HEK293T (cell line): ENCODE measurements around the gene HOXB3.

Source experiments
- ARNT ChIP-seq: fragments of 450-650 bp; IDR thresholded peaks from 2 replicates; pipeline ENCODE4 v1.6.1; 2017; ENCODE audit warnings: mild to moderate bottlenecking
- BHLHE40 ChIP-seq: fragments of 450-650 bp; IDR thresholded peaks from 2 replicates; pipeline ENCODE4 v1.6.1; 2016; ENCODE audit warnings: mild to moderate bottlenecking, moderate library complexity, borderline replicate concordance
- ELF4 ChIP-seq: fragments of 450-650 bp; IDR thresholded peaks from 2 replicates; pipeline ENCODE4 v1.6.1; 2017; ENCODE audit warnings: antibody characterized with exemption
- FOXA1 ChIP-seq: fragments of 450-650 bp; IDR thresholded peaks from 2 replicates; pipeline ENCODE4 v1.6.1; 2016; ENCODE audit warnings: mild to moderate bottlenecking
- FOXK2 ChIP-seq: fragments of 450-650 bp; IDR thresholded peaks from 2 replicates; pipeline ENCODE4 v1.6.1; 2016; ENCODE audit warnings: mild to moderate bottlenecking
- HDGF ChIP-seq: fragments of 450-650 bp; IDR thresholded peaks from 2 replicates; pipeline ENCODE4 v1.6.1; 2017; ENCODE audit warnings: antibody characterized with exemption, borderline replicate concordance
- L3MBTL2 ChIP-seq: fragments of 450-650 bp; conservative IDR thresholded peaks from 2 replicates; pipeline ENCODE4 v1.6.1; 2016; ENCODE audit warnings: mild to moderate bottlenecking
- NFRKB ChIP-seq: fragments of 450-650 bp; IDR thresholded peaks from 2 replicates; pipeline ENCODE4 v1.6.1; 2016; ENCODE audit warnings: mild to moderate bottlenecking, moderate library complexity
- SP1 ChIP-seq: fragments of 450-650 bp; IDR thresholded peaks from 2 replicates; pipeline ENCODE4 v1.6.1; 2017
- SUZ12 ChIP-seq: fragments of 450-650 bp; IDR thresholded peaks from 2 replicates; pipeline ENCODE4 v1.6.1; 2016; ENCODE audit warnings: mild to moderate bottlenecking
- TARDBP ChIP-seq: fragments of 450-650 bp; IDR thresholded peaks from 2 replicates; pipeline ENCODE4 v1.6.1; 2016
- ZNF384 ChIP-seq: fragments of 450-650 bp; IDR thresholded peaks from 2 replicates; pipeline ENCODE4 v1.6.1; 2016
- TF ChIP-seq, protein P1 (sequence below): fragments of 450-650 bp; IDR thresholded peaks from 2 replicates; pipeline ENCODE4 v1.6.1; 2016

DNA sequence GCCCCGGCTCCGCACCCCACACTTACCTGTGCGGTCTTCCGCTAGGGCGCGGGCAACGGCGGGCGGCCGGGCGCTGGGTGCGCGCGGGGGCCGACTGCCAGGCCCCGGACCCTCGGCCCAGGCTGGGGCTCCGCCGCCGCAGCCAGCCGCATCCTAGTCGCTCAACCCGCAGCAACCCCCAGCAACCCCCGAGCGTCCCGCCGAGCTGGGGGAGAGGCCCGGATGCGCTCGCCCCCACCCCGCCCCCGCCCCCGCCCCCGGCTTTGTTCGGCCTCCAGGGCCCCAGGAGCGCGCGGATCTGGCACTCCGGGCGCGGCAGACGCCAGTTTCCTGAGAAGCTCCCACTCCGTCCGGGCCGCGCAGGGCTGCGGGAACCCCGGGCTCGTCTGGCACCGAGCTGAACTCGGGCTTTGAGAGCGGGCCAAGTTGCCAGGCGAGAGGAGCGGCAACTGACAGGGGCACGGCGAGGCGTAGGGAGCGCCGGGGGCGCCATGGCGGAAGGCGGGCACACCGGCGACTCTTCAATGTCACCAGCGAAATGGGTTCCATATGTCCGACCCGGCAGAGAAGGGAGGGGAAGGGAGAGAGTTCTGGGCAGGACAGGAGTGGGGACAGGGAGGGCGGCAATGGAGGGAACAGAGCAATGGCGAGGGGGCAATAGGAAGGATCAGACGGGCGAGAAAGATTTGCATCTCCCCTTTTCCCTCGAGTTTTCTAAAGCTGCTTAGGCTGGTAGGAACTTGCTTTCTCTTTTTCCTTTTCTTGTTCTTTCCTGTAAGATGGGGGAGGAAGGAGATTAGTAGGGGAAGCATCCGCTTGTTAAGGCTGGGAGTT lies 25.6 kb downstream of the HOXB3 start:
- TF ChIP-seq ZNF384 (no peak), SUZ12 (no peak), NFRKB (no peak), BHLHE40 (no peak), TARDBP (no peak), SP1 (no peak), FOXK2 (no peak), HDGF (no peak), ARNT (no peak), FOXA1 (no peak), ELF4 (no peak), L3MBTL2 (no peak)
- TF ChIP-seq, protein P1, sequence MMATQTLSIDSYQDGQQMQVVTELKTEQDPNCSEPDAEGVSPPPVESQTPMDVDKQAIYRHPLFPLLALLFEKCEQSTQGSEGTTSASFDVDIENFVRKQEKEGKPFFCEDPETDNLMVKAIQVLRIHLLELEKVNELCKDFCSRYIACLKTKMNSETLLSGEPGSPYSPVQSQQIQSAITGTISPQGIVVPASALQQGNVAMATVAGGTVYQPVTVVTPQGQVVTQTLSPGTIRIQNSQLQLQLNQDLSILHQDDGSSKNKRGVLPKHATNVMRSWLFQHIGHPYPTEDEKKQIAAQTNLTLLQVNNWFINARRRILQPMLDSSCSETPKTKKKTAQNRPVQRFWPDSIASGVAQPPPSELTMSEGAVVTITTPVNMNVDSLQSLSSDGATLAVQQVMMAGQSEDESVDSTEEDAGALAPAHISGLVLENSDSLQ: no peak
